ENCODE measurements around the gene ARHGEF4. TPM values are rescaled to one million over a fixed set of nuclear protein-coding genes. Genes with fewer than 3 reads are reported as not detected.

The ARHGEF4 gene
- total and polyA plus RNA-seq, 2 donors (not counting 3 experiments of a cell fraction or from before 2014, with no cell fraction given), result not detected

- H3K9me3 ChIP-seq (replicated peaks; ENCODE audit: control insufficient read depth, insufficient read depth, low read length), result no peaks in the 10 kb centered on the region
- intact Hi-C loops (cut with micrococcal nuclease) (loop anchor here (10.0 kb wide), 1 partner anchor 249 kb away; no protein-coding TSS in a partner anchor), dilution Hi-C loops (cut with MboI; ENCODE audit: extremely low pct_ligation_motif_present, low sequenced_read_pairs) (no loop called here)
- TF ChIP-seq GATA2 (IDR thresholded peaks at IDR 0.05; ENCODE audit: insufficient read depth, insufficient read length, low read depth, low read length) (no peak), MAX (IDR thresholded peaks at IDR 0.05; ENCODE audit: insufficient read depth, insufficient read length) (no peak)
- CTCF ChIA-PET, result no interaction called here
- no peaks in the 10 kb centered on the region for H3K79me2 ChIP-seq (ENCODE audit: control insufficient read depth, insufficient read depth, low read length)
- H3K4me1 ChIP-seq (ENCODE audit: control insufficient read depth, extremely low read depth, insufficient read depth, low read length), result no peaks in the 10 kb centered on the region
- H3K36me3 ChIP-seq (ENCODE audit: control insufficient read depth in 2 of 2, extremely low read depth in 1 of 2, insufficient read depth in 2 of 2, low read length in 2 of 2), result peaks cover 0 to 16% of the 10 kb centered on the region in 2 experiments
- DNase-seq (ENCODE audit: low read depth, low spot score), result no peak
- H3K27me3 ChIP-seq (ENCODE audit: control insufficient read depth in 2 of 2, insufficient read depth in 2 of 2, low read length in 2 of 2), result peaks cover 17 to 19% of the 10 kb centered on the region in 2 experiments
- FAIRE-seq, result no peak
- no peak overlapping the region for H3K4me2 ChIP-seq (ENCODE audit: insufficient read depth, low read length)
- H3K9me1 ChIP-seq (replicated peaks; ENCODE audit: control insufficient read depth, extremely low read depth, insufficient read depth, low read length), result no peaks in the 10 kb centered on the region
- no peaks in the 10 kb centered on the region for H4K20me1 ChIP-seq (replicated peaks; ENCODE audit: control insufficient read depth, extremely low read depth, insufficient read depth, low read length)
- no TSS peak for BruUV-seq (replicated peaks)
- H2AFZ ChIP-seq (ENCODE audit: low read depth, low read length), result no peak overlapping the region
- no peak overlapping the region for H3K27ac ChIP-seq (ENCODE audit: insufficient read depth, low read depth, low read length)
- H3K4me3 ChIP-seq (replicated peaks in 1 of 3; ENCODE audit: insufficient read depth in 1 of 3, low read depth in 1 of 3, low read length in 3 of 3), result no peak overlapping the region
- H3K9ac ChIP-seq (replicated peaks; ENCODE audit: extremely low read depth, insufficient read depth, low read length), result no peak overlapping the region
- POLR2A ChIA-PET, result no interaction called here
Observed at GRCh38 chr2:131044075-131044756, 207.5 kb downstream of the ARHGEF4 start.

- H3K9me1 ChIP-seq (replicated peaks; ENCODE audit: control insufficient read depth, extremely low read depth, insufficient read depth, low read length), result no peaks in the 10 kb centered on the region
- H3K27ac ChIP-seq (ENCODE audit: insufficient read depth, low read depth, low read length), result no peak overlapping the region
- no peaks in the 10 kb centered on the region for H3K4me1 ChIP-seq (ENCODE audit: control insufficient read depth, extremely low read depth, insufficient read depth, low read length)
- no peak overlapping the region for H2AFZ ChIP-seq (ENCODE audit: low read depth, low read length)
- no peak overlapping the region for H3K4me2 ChIP-seq (ENCODE audit: insufficient read depth, low read length)
- H3K27me3 ChIP-seq (ENCODE audit: control insufficient read depth in 2 of 2, insufficient read depth in 2 of 2, low read length in 2 of 2), result peaks cover 12 to 15% of the 10 kb centered on the region in 2 experiments
- FAIRE-seq, result no peak
- H3K36me3 ChIP-seq (ENCODE audit: control insufficient read depth in 2 of 2, extremely low read depth in 1 of 2, insufficient read depth in 2 of 2, low read length in 2 of 2), result peaks cover 1 to 19% of the 10 kb centered on the region in 2 experiments
- ChIA-PET POLR2A (no interaction called here), CTCF (no interaction called here)
- no peak for DNase-seq (ENCODE audit: low read depth, low spot score)
- H3K4me3 ChIP-seq (replicated peaks in 1 of 3; ENCODE audit: insufficient read depth in 1 of 3, low read depth in 1 of 3, low read length in 3 of 3), result no peak overlapping the region
- H3K79me2 ChIP-seq (ENCODE audit: control insufficient read depth, insufficient read depth, low read length), result no peaks in the 10 kb centered on the region
- TF ChIP-seq MAX (IDR thresholded peaks at IDR 0.05; ENCODE audit: insufficient read depth, insufficient read length) (no peak), POLR2AphosphoS5 (IDR thresholded peaks at IDR 0.05; ENCODE audit: insufficient read depth, low read depth, low read length) (no peak), CTCF (IDR thresholded peaks at IDR 0.05; ENCODE audit: extremely low read depth in 1 of 2, insufficient read depth in 1 of 2, low read depth in 1 of 2, low read length in 2 of 2) (no peak), FOS (IDR thresholded peaks at IDR 0.05; ENCODE audit: borderline replicate concordance, insufficient read depth, low read length) (no peak), POLR2A (IDR thresholded peaks at IDR 0.05; ENCODE audit: low read depth, low read length) (no peak), MYC (IDR thresholded peaks at IDR 0.05; ENCODE audit: low read depth, low read length) (no peak), JUN (IDR thresholded peaks at IDR 0.05; ENCODE audit: borderline replicate concordance, insufficient read depth, insufficient read length, low read depth) (no peak), GATA2 (IDR thresholded peaks at IDR 0.05; ENCODE audit: insufficient read depth, insufficient read length, low read depth, low read length) (no peak), EZH2 (IDR thresholded peaks at IDR 0.05; ENCODE audit: borderline replicate concordance, low read depth, low read length, severe bottlenecking) (no peak)
- no peaks in the 10 kb centered on the region for H3K9me3 ChIP-seq (replicated peaks; ENCODE audit: control insufficient read depth, insufficient read depth, low read length)
- no peaks in the 10 kb centered on the region for H4K20me1 ChIP-seq (replicated peaks; ENCODE audit: control insufficient read depth, extremely low read depth, insufficient read depth, low read length)
- no TSS peak for BruUV-seq (replicated peaks)
- H3K9ac ChIP-seq (replicated peaks; ENCODE audit: extremely low read depth, insufficient read depth, low read length), result no peak overlapping the region
- dilution Hi-C loops (cut with MboI; ENCODE audit: extremely low pct_ligation_motif_present, low sequenced_read_pairs), result no loop called here
- intact Hi-C loops (cut with micrococcal nuclease), result loop anchor here (10.0 kb wide), 1 partner anchor 250 kb away; no protein-coding TSS in a partner anchor
Observed at GRCh38 chr2:131044757-131045150, 208.0 kb downstream of the ARHGEF4 start.

Measured in endothelial cell of umbilical vein (primary cell).